Measurements from ENCODE around the gene FGD3.

The FGD3 gene

GRCh38 chr9:93061260-93061751 is 114.0 kb downstream of the FGD3 start:
- Histone ChIP-seq H3K27ac (ENCODE audit: low read length) (no peak overlapping the region), H3K27me3 (ENCODE audit: insufficient read depth, low read length) (peaks cover 6% of the 10 kb centered on the region), H3K4me3 (ENCODE audit: low read length) (no peak overlapping the region), H3K36me3 (ENCODE audit: insufficient read depth, low read depth, low read length) (no peaks in the 10 kb centered on the region), H3K4me1 (ENCODE audit: insufficient read depth, low read length) (peaks cover 11% of the 10 kb centered on the region; the same call in 1 of the 2 replicates), H3K9me3 (ENCODE audit: insufficient read depth, low read depth, low read length) (no peaks in the 10 kb centered on the region), H3K9ac (ENCODE audit: low read depth, low read length) (no peak overlapping the region)

- no peaks in the 10 kb centered on the region for H3K36me3 ChIP-seq (ENCODE audit: insufficient read depth, low read depth, low read length)
- H3K9ac ChIP-seq (ENCODE audit: low read depth, low read length) = no peak overlapping the region
- H3K4me3 ChIP-seq (ENCODE audit: low read length) = no peak overlapping the region
- no peak overlapping the region for H3K27ac ChIP-seq (ENCODE audit: low read length)
- H3K9me3 ChIP-seq (ENCODE audit: insufficient read depth, low read depth, low read length) = no peaks in the 10 kb centered on the region
- peaks cover 8% of the 10 kb centered on the region; the same call in 1 of the 2 replicates for H3K4me1 ChIP-seq (ENCODE audit: insufficient read depth, low read length)
- peaks cover 6% of the 10 kb centered on the region for H3K27me3 ChIP-seq (ENCODE audit: insufficient read depth, low read length)
Observed at GRCh38 chr9:93061791-93062763, 114.8 kb downstream of the FGD3 start.

- H3K27ac ChIP-seq (ENCODE audit: low read length) = no peak overlapping the region
- no peak overlapping the region for H3K9ac ChIP-seq (ENCODE audit: low read depth, low read length)
- peaks cover 5% of the 10 kb centered on the region; the same call in 1 of the 2 replicates for H3K4me1 ChIP-seq (ENCODE audit: insufficient read depth, low read length)
- H3K36me3 ChIP-seq (ENCODE audit: insufficient read depth, low read depth, low read length) = no peaks in the 10 kb centered on the region
- H3K27me3 ChIP-seq (ENCODE audit: insufficient read depth, low read length) = peaks cover under 1% of the 10 kb centered on the region; the same call in 1 of the 2 replicates
- H3K9me3 ChIP-seq (ENCODE audit: insufficient read depth, low read depth, low read length) = no peaks in the 10 kb centered on the region
- H3K4me3 ChIP-seq (ENCODE audit: low read length) = no peak overlapping the region
Observed at GRCh38 chr9:93064392-93065134, 117.2 kb downstream of the FGD3 start.

- Histone ChIP-seq H3K36me3 (ENCODE audit: insufficient read depth, low read depth, low read length) (no peaks in the 10 kb centered on the region), H3K4me1 (ENCODE audit: insufficient read depth, low read length) (peaks cover 3% of the 10 kb centered on the region; the same call in 1 of the 2 replicates), H3K27me3 (ENCODE audit: insufficient read depth, low read length) (no peaks in the 10 kb centered on the region), H3K4me3 (ENCODE audit: low read length) (no peak overlapping the region), H3K27ac (ENCODE audit: low read length) (no peak overlapping the region), H3K9me3 (ENCODE audit: insufficient read depth, low read depth, low read length) (no peaks in the 10 kb centered on the region), H3K9ac (ENCODE audit: low read depth, low read length) (no peak overlapping the region; the same call in 1 of the 2 replicates)
Observed at GRCh38 chr9:93065135-93065720, 117.9 kb downstream of the FGD3 start.

GRCh38 chr9:93066978-93067603 is 119.8 kb downstream of the FGD3 start:
- no peaks in the 10 kb centered on the region for H3K27me3 ChIP-seq (ENCODE audit: insufficient read depth, low read length)
- H3K27ac ChIP-seq (ENCODE audit: low read length) = no peak overlapping the region
- H3K36me3 ChIP-seq (ENCODE audit: insufficient read depth, low read depth, low read length) = no peaks in the 10 kb centered on the region
- H3K4me1 ChIP-seq (ENCODE audit: insufficient read depth, low read length) = peaks cover 2% of the 10 kb centered on the region; the same call in 1 of the 2 replicates
- H3K9me3 ChIP-seq (ENCODE audit: insufficient read depth, low read depth, low read length) = no peaks in the 10 kb centered on the region
- no peak overlapping the region for H3K4me3 ChIP-seq (ENCODE audit: low read length)
- no peak overlapping the region for H3K9ac ChIP-seq (ENCODE audit: low read depth, low read length)

GRCh38 chr9:93068956-93069355 is 121.6 kb downstream of the FGD3 start:
- Histone ChIP-seq H3K9ac (ENCODE audit: low read depth, low read length) (no peak overlapping the region), H3K36me3 (ENCODE audit: insufficient read depth, low read depth, low read length) (no peaks in the 10 kb centered on the region), H3K4me1 (ENCODE audit: insufficient read depth, low read length) (no peaks in the 10 kb centered on the region), H3K9me3 (ENCODE audit: insufficient read depth, low read depth, low read length) (no peaks in the 10 kb centered on the region), H3K27ac (ENCODE audit: low read length) (no peak overlapping the region), H3K27me3 (ENCODE audit: insufficient read depth, low read length) (no peaks in the 10 kb centered on the region), H3K4me3 (ENCODE audit: low read length) (no peak overlapping the region)

- Histone ChIP-seq H3K9me3 (ENCODE audit: insufficient read depth, low read depth, low read length) (no peaks in the 10 kb centered on the region), H3K36me3 (ENCODE audit: insufficient read depth, low read depth, low read length) (no peaks in the 10 kb centered on the region), H3K9ac (ENCODE audit: low read depth, low read length) (no peak overlapping the region), H3K27me3 (ENCODE audit: insufficient read depth, low read length) (no peaks in the 10 kb centered on the region), H3K27ac (ENCODE audit: low read length) (no peak overlapping the region), H3K4me3 (ENCODE audit: low read length) (no peak overlapping the region), H3K4me1 (ENCODE audit: insufficient read depth, low read length) (no peaks in the 10 kb centered on the region)
Observed at GRCh38 chr9:93071464-93071863, 124.1 kb downstream of the FGD3 start.

- H3K9me3 ChIP-seq (ENCODE audit: insufficient read depth, low read depth, low read length) = no peaks in the 10 kb centered on the region
- H3K9ac ChIP-seq (ENCODE audit: low read depth, low read length) = no peak overlapping the region
- H3K36me3 ChIP-seq (ENCODE audit: insufficient read depth, low read depth, low read length) = no peaks in the 10 kb centered on the region
- no peaks in the 10 kb centered on the region for H3K27me3 ChIP-seq (ENCODE audit: insufficient read depth, low read length)
- H3K4me3 ChIP-seq (ENCODE audit: low read length) = no peak overlapping the region
- no peaks in the 10 kb centered on the region for H3K4me1 ChIP-seq (ENCODE audit: insufficient read depth, low read length)
- no peak overlapping the region for H3K27ac ChIP-seq (ENCODE audit: low read length)
Observed at GRCh38 chr9:93072383-93072795, 125.1 kb downstream of the FGD3 start.

- H3K9me3 ChIP-seq (ENCODE audit: insufficient read depth, low read depth, low read length) = no peaks in the 10 kb centered on the region
- H3K4me3 ChIP-seq (ENCODE audit: low read length) = no peak overlapping the region
- no peak overlapping the region for H3K9ac ChIP-seq (ENCODE audit: low read depth, low read length)
Observed at GRCh38 chr9:93076101-93076791, 128.9 kb downstream of the FGD3 start.

GRCh38 chr9:93076792-93077128 is 129.4 kb downstream of the FGD3 start:
- Histone ChIP-seq H3K4me3 (ENCODE audit: low read length) (no peak overlapping the region), H3K27me3 (ENCODE audit: insufficient read depth, low read length) (no peaks in the 10 kb centered on the region), H3K36me3 (ENCODE audit: insufficient read depth, low read depth, low read length) (no peaks in the 10 kb centered on the region), H3K9me3 (ENCODE audit: insufficient read depth, low read depth, low read length) (no peaks in the 10 kb centered on the region), H3K9ac (ENCODE audit: low read depth, low read length) (no peak overlapping the region), H3K4me1 (ENCODE audit: insufficient read depth, low read length) (no peaks in the 10 kb centered on the region), H3K27ac (ENCODE audit: low read length) (no peak overlapping the region)

More at GRCh38 chr9:93076101-93076791, 128.9 kb downstream of the FGD3 start:
- H3K4me1 ChIP-seq (ENCODE audit: insufficient read depth, low read length) = no peaks in the 10 kb centered on the region
- no peak overlapping the region for H3K27ac ChIP-seq (ENCODE audit: low read length)
- no peaks in the 10 kb centered on the region for H3K27me3 ChIP-seq (ENCODE audit: insufficient read depth, low read length)
- H3K36me3 ChIP-seq (ENCODE audit: insufficient read depth, low read depth, low read length) = no peaks in the 10 kb centered on the region

GRCh38 chr9:93077367-93077766 is 130.0 kb downstream of the FGD3 start:
- no peak overlapping the region for H3K27ac ChIP-seq (ENCODE audit: low read length)
- H3K9ac ChIP-seq (ENCODE audit: low read depth, low read length) = no peak overlapping the region
- no peaks in the 10 kb centered on the region for H3K4me1 ChIP-seq (ENCODE audit: insufficient read depth, low read length)
- H3K36me3 ChIP-seq (ENCODE audit: insufficient read depth, low read depth, low read length) = no peaks in the 10 kb centered on the region
- H3K4me3 ChIP-seq (ENCODE audit: low read length) = no peak overlapping the region
- H3K27me3 ChIP-seq (ENCODE audit: insufficient read depth, low read length) = no peaks in the 10 kb centered on the region
- H3K9me3 ChIP-seq (ENCODE audit: insufficient read depth, low read depth, low read length) = no peaks in the 10 kb centered on the region
